ENCODE data around the gene BEND5.

DNA sequence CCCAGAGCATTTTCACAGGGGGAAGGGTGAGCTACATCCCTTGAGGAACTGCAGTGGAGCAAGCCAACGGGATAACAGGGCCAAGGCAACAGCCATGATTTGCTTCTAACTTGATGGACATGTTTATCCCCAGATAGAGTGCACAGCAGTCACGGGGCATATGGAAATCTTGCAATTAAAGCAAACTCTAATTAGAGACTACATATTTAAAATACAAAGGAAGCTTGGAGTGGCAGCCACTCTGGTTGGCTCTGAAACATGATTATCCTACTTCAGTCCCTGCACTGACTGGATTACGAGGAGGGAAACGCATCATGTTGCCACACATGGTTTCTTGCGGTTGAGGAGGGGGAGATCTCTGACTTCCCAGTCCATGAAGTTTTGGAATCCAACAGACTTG is 60.8 kb downstream of the BEND5 start:
- no peak for TF ChIP-seq POLR2A (IDR thresholded peaks at IDR 0.05)
- TF ChIP-seq, protein P1, sequence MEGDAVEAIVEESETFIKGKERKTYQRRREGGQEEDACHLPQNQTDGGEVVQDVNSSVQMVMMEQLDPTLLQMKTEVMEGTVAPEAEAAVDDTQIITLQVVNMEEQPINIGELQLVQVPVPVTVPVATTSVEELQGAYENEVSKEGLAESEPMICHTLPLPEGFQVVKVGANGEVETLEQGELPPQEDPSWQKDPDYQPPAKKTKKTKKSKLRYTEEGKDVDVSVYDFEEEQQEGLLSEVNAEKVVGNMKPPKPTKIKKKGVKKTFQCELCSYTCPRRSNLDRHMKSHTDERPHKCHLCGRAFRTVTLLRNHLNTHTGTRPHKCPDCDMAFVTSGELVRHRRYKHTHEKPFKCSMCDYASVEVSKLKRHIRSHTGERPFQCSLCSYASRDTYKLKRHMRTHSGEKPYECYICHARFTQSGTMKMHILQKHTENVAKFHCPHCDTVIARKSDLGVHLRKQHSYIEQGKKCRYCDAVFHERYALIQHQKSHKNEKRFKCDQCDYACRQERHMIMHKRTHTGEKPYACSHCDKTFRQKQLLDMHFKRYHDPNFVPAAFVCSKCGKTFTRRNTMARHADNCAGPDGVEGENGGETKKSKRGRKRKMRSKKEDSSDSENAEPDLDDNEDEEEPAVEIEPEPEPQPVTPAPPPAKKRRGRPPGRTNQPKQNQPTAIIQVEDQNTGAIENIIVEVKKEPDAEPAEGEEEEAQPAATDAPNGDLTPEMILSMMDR (IDR thresholded peaks at IDR 0.05), result no peak
